A549 (cell line): Measurements from ENCODE around the gene CAMKV.

Experiments
- BHLHE40 ChIP-seq: IDR thresholded peaks from 2 replicates; pipeline ENCODE4 v1.6.1; 2012; ENCODE audit warnings: low read depth, low read length, inconsistent platforms
- CEBPB ChIP-seq, 2 experiments: fragments of >200 bp in 1 of 2; sonication (Bioruptor Twin) in 1 of 2; formaldehyde crosslinking in 1 of 2; IDR thresholded peaks; 2 replicates each; pipeline ENCODE4 v1.6.1; 2012 to 2016
- CHD4 ChIP-seq: fragments of 200-600 bp; sonication (generic); IDR thresholded peaks from 2 replicates; pipeline ENCODE4 v1.6.1; 2016; ENCODE audit warnings: antibody characterized with exemption, mild to moderate bottlenecking, borderline replicate concordance
- CTCF ChIP-seq: fragments of >200 bp; sonication (Bioruptor Twin); formaldehyde crosslinking; IDR thresholded peaks from 3 replicates; pipeline ENCODE4 v1.5.1; 2016
- ELK1 ChIP-seq: fragments of 150-350 bp; IDR thresholded peaks from 2 replicates; pipeline ENCODE4 v1.6.1; 2014; ENCODE audit warnings: low read depth, mild to moderate bottlenecking, low read length
- JUNB ChIP-seq: fragments of >200 bp; sonication (Bioruptor Twin); formaldehyde crosslinking; IDR thresholded peaks from 2 replicates; pipeline ENCODE4 v1.6.1; 2016
- KDM5A ChIP-seq: fragments of 200-600 bp; sonication (generic); IDR thresholded peaks from 2 replicates; pipeline ENCODE4 v1.6.1; 2016; ENCODE audit warnings: antibody characterized with exemption, mild to moderate bottlenecking
- POLR2AphosphoS2 ChIP-seq: conservative IDR thresholded peaks from 2 replicates; pipeline ENCODE4 v1.6.1; 2012; ENCODE audit warnings: low read length, improper control_type of control experiment, inconsistent platforms
- RCOR1 ChIP-seq: fragments of 150-350 bp; IDR thresholded peaks from 2 replicates; pipeline ENCODE4 v1.6.1; 2014; ENCODE audit warnings: antibody characterized with exemption, low read length, low read depth
- SMC3 ChIP-seq: fragments of >200 bp; sonication (Bioruptor Twin); formaldehyde crosslinking; IDR thresholded peaks from 3 replicates; pipeline ENCODE4 v1.6.1; 2018; ENCODE audit warnings: inconsistent platforms
- TP53 ChIP-seq: fragments of 250-450 bp; sonication (Bioruptor Pico); IDR thresholded peaks from 2 replicates; pipeline ENCODE4 v1.5.0; 2021; ENCODE audit warnings: mild to moderate bottlenecking, moderate library complexity

GRCh38 chr3:49912881-49913281 lies 43.2 kb upstream of the CAMKV start:
- TF ChIP-seq JUNB: no peak
- TF ChIP-seq CEBPB (IDR thresholded peaks at IDR 0.05): no peak
- no peak for TF ChIP-seq RCOR1
- no peak for TF ChIP-seq CTCF
- TF ChIP-seq POLR2AphosphoS2: no peak
- TF ChIP-seq ELK1: no peak
- TF ChIP-seq TP53 (CRISPR knock-in tag): no peak
- TF ChIP-seq SMC3: no peak
- no peak for TF ChIP-seq CHD4
- TF ChIP-seq KDM5A: no peak
- TF ChIP-seq BHLHE40: no peak
